ENCODE measurements around the gene SMARCA2.

SMARCA2 gene

GRCh38 chr9:2227144-2227867 is 212.2 kb downstream of the SMARCA2 start:
- no peak for FAIRE-seq

DNA sequence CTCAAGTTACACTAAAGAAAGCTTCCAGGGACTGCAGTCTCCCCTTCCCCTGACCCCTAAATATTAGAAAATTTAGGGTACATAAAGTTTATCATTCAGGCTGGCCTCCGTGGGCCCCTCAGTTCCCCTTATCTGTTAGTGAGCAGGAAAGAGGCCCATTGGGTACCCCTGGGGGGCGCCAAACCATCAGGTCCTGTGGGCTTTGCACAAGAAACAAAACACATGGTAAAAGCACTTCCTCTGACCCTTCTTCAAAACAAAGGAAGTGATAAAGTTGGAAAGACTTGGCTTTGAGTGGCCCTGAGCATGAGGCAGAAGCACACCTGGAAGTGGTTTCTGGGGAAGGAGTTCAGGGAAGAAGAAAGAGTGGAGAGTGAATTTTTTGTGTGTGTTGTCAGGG is 213.0 kb downstream of the SMARCA2 start:
- FAIRE-seq = no peak

- FAIRE-seq = no peak
Measured at GRCh38 chr9:2228641-2229040, 213.5 kb downstream of the SMARCA2 start.

GRCh38 chr9:2229109-2229721 is 214.1 kb downstream of the SMARCA2 start:
- FAIRE-seq = no peak

DNA sequence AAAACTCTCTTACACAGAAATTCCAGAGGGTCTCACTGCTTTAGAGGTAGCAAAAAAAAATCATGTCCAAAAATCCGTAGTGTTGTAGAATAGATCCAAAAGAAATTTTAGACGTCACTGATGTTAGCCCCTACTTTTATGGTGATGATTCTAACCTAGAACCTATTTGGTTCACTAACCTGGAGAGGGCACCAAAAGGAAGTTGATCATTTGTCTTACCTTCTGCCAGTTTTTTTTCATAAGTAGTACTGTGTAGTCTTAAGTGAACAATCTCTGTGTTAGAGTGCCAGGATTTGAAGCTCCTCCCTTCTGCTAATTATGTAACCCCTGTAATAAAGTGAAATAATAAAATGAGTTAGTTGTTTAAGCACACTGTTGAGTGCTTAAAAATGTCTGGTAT is 215.2 kb downstream of the SMARCA2 start:
- no peak for FAIRE-seq

DNA sequence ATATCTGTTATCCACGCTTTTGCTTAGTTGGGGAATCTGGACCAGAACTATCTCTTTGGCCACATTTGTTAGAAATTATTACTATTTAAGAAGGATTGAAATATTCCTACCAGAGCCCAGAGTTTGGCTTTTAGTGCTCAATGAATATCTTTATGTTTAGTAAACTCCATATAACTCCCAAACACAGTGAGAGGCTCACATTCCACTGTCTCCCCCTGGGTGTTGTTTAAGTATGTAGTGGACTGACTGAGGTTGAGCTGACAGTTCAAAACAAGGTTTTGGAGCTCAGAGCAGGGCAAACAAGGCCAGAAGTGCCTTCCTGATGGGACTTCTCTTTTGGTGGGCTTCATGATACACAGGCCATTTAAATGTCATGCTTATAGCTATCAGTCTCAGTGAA is 216.0 kb downstream of the SMARCA2 start:
- no peak for FAIRE-seq

DNA sequence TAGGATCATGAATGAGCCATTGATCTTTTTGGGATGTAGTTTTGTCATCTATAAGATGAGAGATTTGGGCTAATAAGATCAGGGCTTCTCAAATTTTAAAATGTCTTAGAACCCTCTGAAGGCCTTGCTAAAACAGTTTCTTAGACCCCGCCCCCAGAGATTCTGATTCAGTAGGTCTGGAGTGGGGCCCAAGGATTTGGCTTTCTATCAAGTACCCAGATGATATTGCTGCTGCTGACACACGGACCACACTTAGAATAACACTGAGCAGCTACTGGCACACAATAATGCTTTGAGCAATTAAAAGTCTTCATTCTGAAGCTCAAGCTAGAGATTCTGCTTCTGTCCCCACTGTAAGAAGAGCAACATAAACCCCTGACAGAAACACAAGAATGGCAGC is 216.7 kb downstream of the SMARCA2 start:
- no peak for FAIRE-seq

DNA sequence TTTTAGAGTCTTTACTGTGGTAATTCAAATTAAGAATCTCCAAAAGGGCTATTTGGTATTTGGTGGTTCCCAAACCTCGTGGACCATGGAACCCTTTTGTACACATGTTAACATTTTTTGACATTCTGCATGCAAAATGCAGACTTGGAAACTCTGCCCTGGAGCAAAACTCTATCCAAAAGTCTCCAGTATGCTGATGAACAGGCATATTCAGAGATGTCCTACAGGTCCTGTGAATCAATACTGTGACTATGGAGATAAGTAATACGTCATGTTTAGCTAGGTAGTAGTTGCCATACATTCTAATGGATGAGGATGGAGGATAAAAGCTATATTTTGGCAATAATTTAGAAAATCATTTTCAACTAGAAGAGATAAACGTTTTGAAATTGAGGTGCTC is 218.1 kb downstream of the SMARCA2 start:
- no peak for FAIRE-seq

DNA sequence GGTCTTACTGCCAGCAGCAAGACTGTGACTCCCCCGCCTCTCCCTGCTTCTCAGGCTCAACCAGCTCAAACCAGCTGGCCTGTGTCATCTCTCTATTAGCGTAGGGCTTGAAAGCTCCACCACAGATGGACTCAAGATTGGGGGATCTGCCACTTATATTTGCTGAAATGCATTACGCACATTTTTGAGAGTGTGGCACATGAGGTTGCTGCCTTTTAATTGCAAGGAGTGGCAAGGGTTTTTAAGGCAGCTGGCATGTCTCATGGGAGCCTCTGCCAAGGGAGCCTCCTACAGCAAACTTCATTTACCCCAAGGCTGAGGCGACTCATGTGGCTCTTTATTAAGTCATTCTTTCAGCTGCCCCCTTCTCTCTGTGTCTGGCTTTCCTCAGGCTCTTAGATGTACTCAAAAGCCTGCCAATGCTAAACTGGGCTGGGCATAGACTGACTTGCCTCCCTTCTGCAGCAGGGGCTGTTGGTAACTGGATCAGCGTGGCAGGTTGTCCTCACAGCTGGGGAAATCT is 219.3 kb downstream of the SMARCA2 start:
- no peak for FAIRE-seq

GRCh38 chr9:2235623-2236022 is 220.5 kb downstream of the SMARCA2 start:
- no peak for FAIRE-seq

DNA sequence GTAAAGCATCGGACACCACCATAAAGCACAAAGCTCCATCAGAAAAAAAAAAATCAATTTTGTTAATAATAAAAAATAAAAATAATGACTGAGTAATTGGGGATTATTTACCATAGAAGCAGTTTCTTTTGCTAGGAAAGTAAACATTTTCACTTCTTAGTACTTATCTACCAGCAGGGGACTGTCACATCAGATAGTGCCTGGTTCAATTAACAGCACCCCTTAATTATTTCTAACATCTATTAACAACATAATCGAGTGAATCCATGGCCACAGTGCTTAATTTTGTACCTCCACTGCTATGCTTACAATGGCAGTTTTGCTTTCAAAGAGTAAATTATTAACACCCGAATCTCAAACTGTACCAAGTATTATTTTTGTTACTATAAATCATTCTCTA is 221.7 kb downstream of the SMARCA2 start:
- FAIRE-seq = no peak

DNA sequence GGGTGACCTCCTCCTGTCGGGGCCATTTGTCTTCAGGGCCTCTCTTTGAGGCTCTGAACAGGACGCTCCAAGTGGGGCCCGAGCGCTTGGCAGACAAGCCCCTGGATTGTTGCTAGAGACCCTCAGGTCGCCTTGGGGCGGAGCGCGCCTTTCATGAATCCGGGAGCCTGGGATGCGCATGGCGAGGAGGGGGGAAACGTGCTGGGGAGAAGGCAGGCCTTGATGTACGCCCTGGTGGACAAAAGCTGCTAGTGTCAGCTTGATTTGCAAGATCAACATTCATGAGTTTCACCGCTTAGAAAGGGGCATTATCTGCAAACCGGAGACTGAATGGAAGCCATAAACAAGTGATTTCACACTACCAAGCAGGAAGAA is 226.3 kb downstream of the SMARCA2 start:
- no peak for FAIRE-seq

DNA sequence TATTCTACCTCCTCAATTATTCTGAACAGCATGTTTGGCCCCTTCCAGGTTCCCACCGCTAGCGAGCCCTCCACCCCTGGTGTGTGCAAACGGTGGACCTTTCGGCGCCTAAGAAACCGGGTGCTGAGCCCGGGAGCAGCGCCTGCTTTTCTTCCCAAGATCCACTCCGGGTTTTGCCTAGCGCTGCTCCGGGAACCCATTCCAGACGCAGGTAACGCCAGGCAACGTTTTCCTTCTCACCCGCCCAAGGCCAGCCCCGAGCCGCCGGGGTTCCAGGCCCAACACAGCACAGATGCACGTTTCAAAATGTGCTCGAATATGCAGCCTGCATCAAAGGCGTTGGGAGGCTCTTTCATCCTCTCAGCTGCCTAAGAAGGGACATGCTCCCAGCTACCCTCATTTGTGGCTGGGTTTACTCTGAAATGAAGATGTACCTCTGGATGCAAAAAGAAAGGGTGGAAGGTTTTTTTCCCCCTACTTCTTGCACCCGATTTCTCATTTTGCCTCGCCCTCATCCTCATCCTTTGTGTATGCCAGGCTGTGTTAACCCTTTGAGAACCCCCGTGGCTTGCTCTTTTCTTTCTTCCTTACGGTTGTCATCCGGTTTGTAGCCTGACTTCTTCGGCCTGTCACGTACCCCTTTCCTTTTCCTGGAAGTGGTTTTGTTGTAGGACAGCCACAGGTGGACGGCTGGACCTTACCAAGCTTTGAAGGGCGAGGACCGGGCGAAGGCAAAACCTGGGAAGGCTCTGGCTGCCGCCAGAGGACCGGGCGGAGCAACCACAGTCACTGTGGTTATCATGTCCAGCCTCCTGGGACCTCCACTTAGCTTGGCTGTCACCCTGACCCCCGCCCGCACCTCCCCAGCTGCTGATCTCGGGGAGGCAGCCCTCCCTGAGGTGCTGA is 226.9 kb downstream of the SMARCA2 start:
- no peak for FAIRE-seq

DNA sequence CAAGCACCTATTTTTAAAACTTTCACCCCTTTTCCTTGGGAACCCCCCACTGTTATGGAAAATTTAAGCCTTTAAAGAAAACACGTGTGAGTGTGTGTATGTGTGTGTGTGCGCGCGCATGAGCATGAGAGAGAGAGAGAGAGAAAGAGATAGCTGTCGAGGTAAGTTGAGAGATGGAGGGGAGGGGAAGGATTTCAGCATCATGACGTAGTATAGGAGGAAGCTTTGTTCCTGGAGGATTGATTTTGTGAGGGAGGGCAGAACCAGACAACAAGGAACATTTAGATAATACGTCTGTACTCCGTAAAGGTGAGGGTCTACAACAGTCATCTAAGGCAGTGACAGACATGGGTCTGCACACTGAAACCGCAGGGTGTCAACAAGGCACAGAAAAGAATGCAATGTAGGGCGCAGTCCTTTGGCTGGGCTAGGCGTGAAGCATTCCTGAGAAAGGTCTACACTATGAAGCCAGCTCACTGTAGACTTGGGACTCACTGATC is 227.7 kb downstream of the SMARCA2 start:
- no peak for FAIRE-seq

Measured in A204.1 (cell line).